SK-N-SH (cell line): Measurements from ENCODE around the gene ABCC11. TPM values are rescaled to one million over a fixed set of nuclear protein-coding genes. Genes with fewer than 3 reads are reported as not detected.

Source experiments
- CTCF ChIA-PET: fragments of 300-600, 350-600 bp; formaldehyde crosslinking; extraction: SDS; loops from one replicate; lab custom pipeline; 2021; lab: Yijun Ruan, JAX
- POLR2A ChIA-PET: fragments of 350-600 bp; sonication (Branson Sonifier 250); formaldehyde crosslinking; extraction: SDS; loops from one replicate; lab custom pipeline; 2020; ENCODE audit warnings: antibody characterized with exemption, inconsistent platforms; lab: Yijun Ruan, JAX
- DNase-seq: peaks from one replicate; pipeline ENCODE4 v3.0.0; 2012
- H2AFZ ChIP-seq: fragments of 200-600 bp; sonication (generic); 2 replicates; pipeline ENCODE4 v1.8.1; 2016; ENCODE audit warnings: antibody characterized with exemption, mild to moderate bottlenecking, low read depth
- H3F3A ChIP-seq: fragments of 200-600 bp; sonication (generic); replicated peaks from 2 replicates; pipeline ENCODE3; 2016; ENCODE audit warnings: antibody characterized with exemption, mild to moderate bottlenecking; ENCODE audit not compliant: insufficient read depth
- H3K27ac ChIP-seq, 2 experiments: fragments of 200-500 bp in 1 of 2; fragments of 200-600 bp in 1 of 2; sonication (Bioruptor generic) in 1 of 2; sonication (generic), shearing (Covaris generic) in 1 of 2; 2 replicates each; pipeline versions ENCODE4 v1.5.1 to v1.6.1; 2014 to 2016; ENCODE audit warnings: low read depth in 2 of 2, inconsistent platforms in 1 of 2, low read length in 1 of 2, mild to moderate bottlenecking in 1 of 2, mixed read lengths in 1 of 2
- H3K27me3 ChIP-seq: fragments of 200-600 bp; sonication (generic), shearing (Covaris generic); 2 replicates; pipeline ENCODE4 v1.6.1; 2016; ENCODE audit warnings: mixed run types; ENCODE audit not compliant: insufficient read depth
- H3K36me3 ChIP-seq, 2 experiments: fragments of 200-500 bp in 1 of 2; fragments of 200-600 bp in 1 of 2; sonication (Bioruptor generic) in 1 of 2; sonication (generic) in 1 of 2; replicated peaks in 1 of 2; 2 replicates each; pipeline versions ENCODE3 to v1.5.1; 2014 to 2016; ENCODE audit warnings: low read length in 1 of 2, mild to moderate bottlenecking in 1 of 2; ENCODE audit not compliant: insufficient read depth in 2 of 2, control insufficient read depth in 1 of 2
- H3K4me1 ChIP-seq, 2 experiments: fragments of 200-500 bp in 1 of 2; fragments of 200-600 bp in 1 of 2; sonication (Bioruptor generic) in 1 of 2; sonication (generic), shearing (Covaris generic) in 1 of 2; 2 replicates each; pipeline versions ENCODE4 v1.5.1 to v1.6.1; 2014 to 2016; ENCODE audit warnings: low read depth in 1 of 2, low read length in 1 of 2, mixed run types in 1 of 2; ENCODE audit not compliant: insufficient read depth in 2 of 2, control insufficient read depth in 1 of 2
- H3K4me2 ChIP-seq: fragments of 200-600 bp; sonication (generic), shearing (Covaris generic); 2 replicates; pipeline ENCODE4 v1.6.1; 2017; ENCODE audit warnings: mixed run types
- H3K4me3 ChIP-seq, 2 experiments: fragments of 200-500 bp in 1 of 2; fragments of 200-600 bp in 1 of 2; sonication (Bioruptor generic) in 1 of 2; sonication (generic), shearing (Covaris generic) in 1 of 2; 2 replicates each; pipeline versions ENCODE4 v1.5.1 to v1.8.1; 2014 to 2016; ENCODE audit warnings: low read depth in 2 of 2, inconsistent platforms in 1 of 2, low read length in 1 of 2, mild to moderate bottlenecking in 1 of 2, mixed read lengths in 1 of 2, moderate library complexity in 1 of 2
- H3K79me2 ChIP-seq: fragments of 200-600 bp; sonication (generic); 2 replicates; pipeline ENCODE4 v1.8.1; 2017; ENCODE audit warnings: mild to moderate bottlenecking; ENCODE audit not compliant: insufficient read depth
- H3K9ac ChIP-seq: fragments of 200-600 bp; sonication (generic); 2 replicates; pipeline ENCODE4 v1.6.1; 2017; ENCODE audit warnings: mixed run types
- H3K9me2 ChIP-seq: fragments of 200-600 bp; sonication (generic); 2 replicates; pipeline ENCODE4 v1.6.1; 2017; ENCODE audit warnings: mixed run types
- H3K9me3 ChIP-seq: fragments of 200-600 bp; sonication (generic); 2 replicates; pipeline ENCODE4 v1.6.1; 2017; ENCODE audit warnings: mixed run types, mild to moderate bottlenecking, moderate library complexity
- H4K20me1 ChIP-seq: fragments of 200-600 bp; sonication (generic); 2 replicates; pipeline ENCODE4 v1.6.1; 2017; ENCODE audit warnings: mild to moderate bottlenecking, mixed run types; ENCODE audit not compliant: insufficient read depth
- CHD2 ChIP-seq: fragments of 150-350 bp; IDR thresholded peaks from 2 replicates; pipeline ENCODE4 v1.6.1; 2018; ENCODE audit warnings: low read length; ENCODE audit not compliant: partially characterized antibody
- ELF1 ChIP-seq: IDR thresholded peaks from 2 replicates; pipeline ENCODE4 v1.4.0; 2012
- EZH2phosphoT487 ChIP-seq: fragments of 200-600 bp; sonication (generic); IDR thresholded peaks from 2 replicates; pipeline ENCODE4 v1.6.1; 2017; ENCODE audit warnings: low read depth, mixed run types, mild to moderate bottlenecking, antibody characterized with exemption, moderate library complexity, borderline replicate concordance
- MEF2A ChIP-seq: IDR thresholded peaks from 2 replicates; pipeline ENCODE4 v1.4.0; 2012; ENCODE audit warnings: low read depth, borderline replicate concordance
- NRF1 ChIP-seq: IDR thresholded peaks from 2 replicates; pipeline ENCODE4 v1.6.1; 2012; ENCODE audit warnings: low read depth, mild to moderate bottlenecking, low read length
- POLR2AphosphoS5 ChIP-seq: IDR thresholded peaks from 2 replicates; pipeline ENCODE4 v1.6.1; 2012; ENCODE audit warnings: low read depth, low read length
- RCOR1 ChIP-seq: fragments of 150-350 bp; IDR thresholded peaks from 2 replicates; pipeline ENCODE4 v1.6.1; 2017; ENCODE audit warnings: antibody characterized with exemption, low read length
- RXRA ChIP-seq: IDR thresholded peaks from 2 replicates; pipeline ENCODE4 v1.4.0; 2012; ENCODE audit warnings: low read depth, mild to moderate bottlenecking, borderline replicate concordance
- SMC3 ChIP-seq: IDR thresholded peaks from 2 replicates; pipeline ENCODE4 v1.6.1; 2012; ENCODE audit warnings: low read depth, low read length, improper control_type of control experiment
- TCF12 ChIP-seq: IDR thresholded peaks from 2 replicates; pipeline ENCODE4 v1.4.0; 2012
- YY1 ChIP-seq: IDR thresholded peaks from 2 replicates; pipeline ENCODE4 v1.4.0; 2012; ENCODE audit warnings: low read depth, mild to moderate bottlenecking
- WGBS: methylation state at CpG from one replicate; pipeline ENCODE4 v1.1.6; 2017; ENCODE audit warnings: low lambda C conversion rate; 5-methylcytosine and 5-hydroxymethylcytosine counted together
- polyA plus RNA-seq, 3 experiments: library from polyadenylated mRNA; depleted of rRNA; stranded (reverse); fragments of >200 nt; gene quantifications; 2 replicates each; pipeline ENCODE4 v1.2.3, GENCODE V29; 2012
- TF ChIP-seq, protein P1 (sequence below): fragments of 150-350 bp; IDR thresholded peaks from 2 replicates; pipeline ENCODE4 v1.6.1; 2017; ENCODE audit warnings: antibody characterized with exemption, low read length, low read depth, borderline replicate concordance
- TF ChIP-seq, protein P2 (sequence below): IDR thresholded peaks from 2 replicates; pipeline ENCODE4 v1.4.0; 2012; ENCODE audit warnings: low read depth, borderline replicate concordance
- TF ChIP-seq, protein P3 (sequence below): IDR thresholded peaks from 2 replicates; pipeline ENCODE4 v1.4.0; 2012; ENCODE audit warnings: low read depth
- TF ChIP-seq, protein P4 (sequence below): fragments of 150-350 bp; IDR thresholded peaks from 2 replicates; pipeline ENCODE4 v1.6.1; 2016; ENCODE audit warnings: mild to moderate bottlenecking, low read depth, low read length

ABCC11 gene
- polyA plus RNA-seq, 1 of the 3 experiments (the other 2 are of a cell fraction) = 0.07 TPM

DNA sequence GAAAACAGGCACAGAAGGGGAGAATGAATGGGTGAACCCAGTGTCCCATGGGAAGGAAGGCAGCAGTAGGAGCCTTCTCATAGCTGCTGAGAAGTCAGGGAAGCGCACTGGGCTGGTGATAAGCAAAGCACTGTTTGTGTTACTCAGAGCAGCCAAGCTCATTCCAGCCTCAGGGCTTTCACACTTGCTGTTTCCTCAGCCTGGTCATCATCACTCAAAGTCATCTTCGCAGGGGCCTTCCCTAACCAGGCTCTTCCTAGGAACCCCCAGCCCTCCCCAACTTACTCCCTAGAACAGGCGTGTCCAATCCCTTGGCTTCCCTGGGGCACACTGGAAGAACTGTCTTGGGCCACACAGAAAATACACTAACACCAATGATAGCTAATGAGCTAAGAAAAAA lies 35.3 kb downstream of the ABCC11 start:
- WGBS = 50% methylated on average over 3 of the region's 3 CpGs
- DNase-seq = no peak

DNA sequence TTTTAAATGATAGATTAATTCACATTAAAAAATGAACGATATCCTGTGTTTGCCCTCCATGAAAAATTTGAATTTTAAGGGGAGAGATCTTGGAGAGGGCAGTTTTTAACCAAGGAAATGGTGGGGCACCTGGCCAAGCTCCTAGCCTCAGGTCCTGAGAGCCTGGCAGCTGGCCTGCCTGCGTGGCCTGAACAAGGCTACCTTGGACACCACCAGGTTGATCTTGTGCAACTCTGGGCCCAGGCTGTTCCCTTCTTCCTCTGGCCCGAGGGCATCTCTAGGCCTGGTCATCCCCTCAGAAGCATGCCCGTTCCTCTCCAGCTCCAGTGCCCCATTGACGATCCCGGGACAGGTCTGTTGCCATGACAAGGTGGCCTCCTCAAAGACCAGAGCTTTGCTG lies 36.6 kb downstream of the ABCC11 start:
- no peaks in the 10 kb centered on the region; a peak in 1 of 4 replicates for H3K4me1 ChIP-seq
- H2AFZ ChIP-seq = no peak overlapping the region
- no peak overlapping the region for H3K27ac ChIP-seq
- no peak for DNase-seq
- H3K4me3 ChIP-seq = no peak overlapping the region
- H3K36me3 ChIP-seq = no peaks in the 10 kb centered on the region
- no peak overlapping the region for H3K4me2 ChIP-seq
- H3K9ac ChIP-seq = no peak overlapping the region
- no peaks in the 10 kb centered on the region for H3K79me2 ChIP-seq
- no peaks in the 10 kb centered on the region for H3F3A ChIP-seq
- no peaks in the 10 kb centered on the region for H3K9me3 ChIP-seq
- H3K9me2 ChIP-seq = no peaks in the 10 kb centered on the region
- POLR2A ChIA-PET = no interaction called here
- CTCF ChIA-PET = interaction anchor here (0.8 to 2.7 kb wide), 2 partner anchors 27 to 413 kb away, joined by 3 to 6 read pairs; no protein-coding TSS in a partner anchor
- peaks cover 5% of the 10 kb centered on the region; the same call in 1 of the 2 replicates for H3K27me3 ChIP-seq
- no peak for TF ChIP-seq POLR2AphosphoS5
- TF ChIP-seq RXRA = no peak
- TF ChIP-seq EZH2phosphoT487 = no peak
- TF ChIP-seq CHD2 = no peak
- TF ChIP-seq, protein P1, sequence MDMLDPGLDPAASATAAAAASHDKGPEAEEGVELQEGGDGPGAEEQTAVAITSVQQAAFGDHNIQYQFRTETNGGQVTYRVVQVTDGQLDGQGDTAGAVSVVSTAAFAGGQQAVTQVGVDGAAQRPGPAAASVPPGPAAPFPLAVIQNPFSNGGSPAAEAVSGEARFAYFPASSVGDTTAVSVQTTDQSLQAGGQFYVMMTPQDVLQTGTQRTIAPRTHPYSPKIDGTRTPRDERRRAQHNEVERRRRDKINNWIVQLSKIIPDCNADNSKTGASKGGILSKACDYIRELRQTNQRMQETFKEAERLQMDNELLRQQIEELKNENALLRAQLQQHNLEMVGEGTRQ = no peak
- TF ChIP-seq, protein P2, sequence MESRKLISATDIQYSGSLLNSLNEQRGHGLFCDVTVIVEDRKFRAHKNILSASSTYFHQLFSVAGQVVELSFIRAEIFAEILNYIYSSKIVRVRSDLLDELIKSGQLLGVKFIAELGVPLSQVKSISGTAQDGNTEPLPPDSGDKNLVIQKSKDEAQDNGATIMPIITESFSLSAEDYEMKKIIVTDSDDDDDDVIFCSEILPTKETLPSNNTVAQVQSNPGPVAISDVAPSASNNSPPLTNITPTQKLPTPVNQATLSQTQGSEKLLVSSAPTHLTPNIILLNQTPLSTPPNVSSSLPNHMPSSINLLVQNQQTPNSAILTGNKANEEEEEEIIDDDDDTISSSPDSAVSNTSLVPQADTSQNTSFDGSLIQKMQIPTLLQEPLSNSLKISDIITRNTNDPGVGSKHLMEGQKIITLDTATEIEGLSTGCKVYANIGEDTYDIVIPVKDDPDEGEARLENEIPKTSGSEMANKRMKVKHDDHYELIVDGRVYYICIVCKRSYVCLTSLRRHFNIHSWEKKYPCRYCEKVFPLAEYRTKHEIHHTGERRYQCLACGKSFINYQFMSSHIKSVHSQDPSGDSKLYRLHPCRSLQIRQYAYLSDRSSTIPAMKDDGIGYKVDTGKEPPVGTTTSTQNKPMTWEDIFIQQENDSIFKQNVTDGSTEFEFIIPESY = no peak
- no peak for TF ChIP-seq RCOR1
- TF ChIP-seq, protein P3, sequence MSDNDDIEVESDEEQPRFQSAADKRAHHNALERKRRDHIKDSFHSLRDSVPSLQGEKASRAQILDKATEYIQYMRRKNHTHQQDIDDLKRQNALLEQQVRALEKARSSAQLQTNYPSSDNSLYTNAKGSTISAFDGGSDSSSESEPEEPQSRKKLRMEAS = no peak
- TF ChIP-seq MEF2A = no peak
- TF ChIP-seq, protein P4, sequence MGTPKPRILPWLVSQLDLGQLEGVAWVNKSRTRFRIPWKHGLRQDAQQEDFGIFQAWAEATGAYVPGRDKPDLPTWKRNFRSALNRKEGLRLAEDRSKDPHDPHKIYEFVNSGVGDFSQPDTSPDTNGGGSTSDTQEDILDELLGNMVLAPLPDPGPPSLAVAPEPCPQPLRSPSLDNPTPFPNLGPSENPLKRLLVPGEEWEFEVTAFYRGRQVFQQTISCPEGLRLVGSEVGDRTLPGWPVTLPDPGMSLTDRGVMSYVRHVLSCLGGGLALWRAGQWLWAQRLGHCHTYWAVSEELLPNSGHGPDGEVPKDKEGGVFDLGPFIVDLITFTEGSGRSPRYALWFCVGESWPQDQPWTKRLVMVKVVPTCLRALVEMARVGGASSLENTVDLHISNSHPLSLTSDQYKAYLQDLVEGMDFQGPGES = no peak
- no peak for TF ChIP-seq SMC3
- 52% methylated on average over 5 of the region's 6 CpGs for WGBS
- no peaks in the 10 kb centered on the region for H4K20me1 ChIP-seq

More for the DNA sequence above, 35.3 kb downstream of the ABCC11 start:
- Histone ChIP-seq H3K4me2 (no peak overlapping the region), H2AFZ (no peak overlapping the region), H3K79me2 (no peaks in the 10 kb centered on the region), H3F3A (no peaks in the 10 kb centered on the region), H3K27ac (no peak overlapping the region), H3K4me1 (no peaks in the 10 kb centered on the region; a peak in 1 of 4 replicates), H3K9me2 (no peaks in the 10 kb centered on the region), H4K20me1 (no peaks in the 10 kb centered on the region), H3K36me3 (no peaks in the 10 kb centered on the region), H3K4me3 (no peak overlapping the region), H3K9me3 (no peaks in the 10 kb centered on the region), H3K27me3 (peaks cover 5% of the 10 kb centered on the region; the same call in 1 of the 2 replicates), H3K9ac (no peak overlapping the region)
- TF ChIP-seq NRF1 (no peak), ELF1 (no peak), MEF2A (no peak), YY1 (no peak), TCF12 (no peak), RCOR1 (no peak)
- TF ChIP-seq, protein P3 = no peak
- TF ChIP-seq, protein P4 = no peak
- TF ChIP-seq, protein P1 = no peak
- POLR2A ChIA-PET = no interaction called here
- CTCF ChIA-PET = interaction anchor here (0.6 to 2.7 kb wide), 3 partner anchors 411 to 1053 kb away, joined by 3 to 6 read pairs (median 6); no protein-coding TSS in a partner anchor
